HCT116 (cell line): ENCODE results near the gene MS4A8. TPM values are rescaled to one million over a fixed set of nuclear protein-coding genes. Genes with fewer than 3 reads are reported as not detected.

Experiments
- ATAC-seq: fragments of 200-7000 bp; cut with Tn5 transposase; 2 replicates; pipeline ENCODE4 v1.9.1; 2020; ENCODE audit warnings: mild to moderate bottlenecking, moderate library complexity
- BruUV-seq: library from RNA; stranded (reverse); fragments of 400-500 nt; replicated peaks from 2 replicates; lab custom pipeline; 2021; lab: Mats Ljungman, UMichigan
- CTCF ChIA-PET: fragments of 300-600 bp; sonication (Branson Sonifier 250); formaldehyde crosslinking; loops from one replicate; lab custom pipeline; 2021; ENCODE audit warnings: antibody characterized with exemption; lab: Charles Lee
- POLR2A ChIA-PET: fragments of 300-600, 350-600 bp; sonication (Branson Sonifier 250); formaldehyde crosslinking; loops from one replicate; lab custom pipeline; 2021; ENCODE audit warnings: antibody characterized with exemption; lab: Charles Lee
- RAD21 ChIA-PET, 2 experiments: fragments of 300-600 bp; sonication (Branson Sonifier 250); formaldehyde crosslinking; loops; one replicate each; lab custom pipeline; 2023; ENCODE audit warnings: low total read pairs in 2 of 2; ENCODE audit not compliant: uncharacterized antibody in 2 of 2, unreplicated experiment in 2 of 2, low non-redundant PET in 1 of 2; lab: Charles Lee
- DNase-seq: peaks from one replicate; pipeline ENCODE4 v3.0.0-alpha.2; 2010; ENCODE audit warnings: low read depth, low spot score
- H2AFZ ChIP-seq: fragments of 200-600 bp; shearing (Covaris generic), sonication (generic); 2 replicates; pipeline ENCODE4 v1.6.1; 2017; ENCODE audit warnings: low read depth, mixed run types, mixed read lengths, antibody characterized with exemption, low read length; ENCODE audit not compliant: poor library complexity, severe bottlenecking
- H3K27ac ChIP-seq: 2 replicates; pipeline ENCODE4 v1.5.1; 2012; ENCODE audit warnings: low read depth, low read length
- H3K27me3 ChIP-seq: fragments of 200-600 bp; sonication (generic); 2 replicates; pipeline ENCODE4 v1.6.1; 2016; ENCODE audit warnings: mixed run types, low read length, mixed read lengths; ENCODE audit not compliant: insufficient read depth
- H3K36me3 ChIP-seq, 2 experiments: fragments of 200-500 bp in 1 of 2; fragments of 200-600 bp in 1 of 2; sonication (Bioruptor generic) in 1 of 2; sonication (generic) in 1 of 2; 2 replicates each; pipeline versions ENCODE4 v1.5.1 to v1.6.1; 2014 to 2016; ENCODE audit warnings: low read length in 2 of 2, inconsistent platforms in 1 of 2, mixed read lengths in 1 of 2, mixed run types in 1 of 2; ENCODE audit not compliant: insufficient read depth in 2 of 2, control insufficient read depth in 1 of 2
- H3K4me1 ChIP-seq, 2 experiments: fragments of 200-600 bp in 1 of 2; sonication (generic) in 1 of 2; 2 replicates each; pipeline versions ENCODE4 v1.5.1 to v1.6.1; 2012 to 2017; ENCODE audit warnings: low read length in 2 of 2, inconsistent platforms in 1 of 2, mild to moderate bottlenecking in 1 of 2, mixed read lengths in 1 of 2, mixed run types in 1 of 2, moderate library complexity in 1 of 2; ENCODE audit not compliant: insufficient read depth in 2 of 2, control insufficient read depth in 1 of 2
- H3K4me2 ChIP-seq: fragments of 200-600 bp; sonication (generic); 2 replicates; pipeline ENCODE4 v1.6.1; 2017; ENCODE audit warnings: mixed run types, low read length, mixed read lengths
- H3K4me3 ChIP-seq, 2 experiments: fragments of 200-600 bp in 1 of 2; sonication (generic) in 1 of 2; replicated peaks in 1 of 2; 2 replicates each; pipeline ENCODE4 v1.5.1; 2011 to 2016; ENCODE audit warnings: low read length in 2 of 2, control low read depth in 1 of 2, low read depth in 1 of 2, mild to moderate bottlenecking in 1 of 2, mixed read lengths in 1 of 2, mixed run types in 1 of 2
- H3K79me2 ChIP-seq: fragments of 200-600 bp; sonication (generic); 2 replicates; pipeline ENCODE4 v1.6.1; 2017; ENCODE audit warnings: mild to moderate bottlenecking, mixed run types, low read length, moderate library complexity, mixed read lengths; ENCODE audit not compliant: insufficient read depth
- H3K9ac ChIP-seq: fragments of 200-600 bp; sonication (generic); 2 replicates; pipeline ENCODE4 v1.6.1; 2016; ENCODE audit warnings: low read length, mixed read lengths
- H3K9me2 ChIP-seq: fragments of 200-600 bp; sonication (generic), shearing (Covaris generic); 2 replicates; pipeline ENCODE4 v1.6.1; 2017; ENCODE audit warnings: mixed run types, mild to moderate bottlenecking, moderate library complexity; ENCODE audit not compliant: insufficient read depth
- H3K9me3 ChIP-seq, 2 experiments: fragments of 200-500 bp in 1 of 2; fragments of 200-600 bp in 1 of 2; sonication (Bioruptor generic) in 1 of 2; sonication (generic) in 1 of 2; 2 replicates each; pipeline ENCODE4 v1.6.1; 2014 to 2017; ENCODE audit warnings: low read length in 2 of 2, mixed read lengths in 2 of 2, inconsistent platforms in 1 of 2, low read depth in 1 of 2, mild to moderate bottlenecking in 1 of 2, mixed run types in 1 of 2, moderate library complexity in 1 of 2; ENCODE audit not compliant: control insufficient read depth in 1 of 2, insufficient read depth in 1 of 2
- H4K20me1 ChIP-seq: fragments of 200-600 bp; sonication (generic), shearing (Covaris generic); 2 replicates; pipeline ENCODE4 v1.6.1; 2017; ENCODE audit warnings: mixed run types, mild to moderate bottlenecking, moderate library complexity; ENCODE audit not compliant: insufficient read depth
- CBX3 ChIP-seq: IDR thresholded peaks from 2 replicates; pipeline ENCODE4 v1.6.1; 2012; ENCODE audit warnings: low read depth
- POLR2A ChIP-seq: IDR thresholded peaks from 2 replicates; pipeline ENCODE4 v1.7.0; 2011; ENCODE audit warnings: borderline replicate concordance; ENCODE audit not compliant: insufficient read depth, insufficient read length; ENCODE audit errors: extremely low read depth
- POLR2AphosphoS5 ChIP-seq: IDR thresholded peaks from 2 replicates; pipeline ENCODE4 v1.6.1; 2011; ENCODE audit warnings: mild to moderate bottlenecking, low read depth, low read length, moderate library complexity
- ZFX ChIP-seq: fragments of 450-650 bp; IDR thresholded peaks from 2 replicates; pipeline ENCODE4 v1.6.1; 2017
- intact Hi-C: fragments of 100-400 bp; cut with micrococcal nuclease; formaldehyde crosslinking; loops from 2 replicates; pipeline ENCODE4 v1.10.0; 2022
- total RNA-seq: library from RNA; stranded (reverse); gene quantifications from one replicate; pipeline ENCODE4 v1.2.1, GENCODE V29; 2021; ENCODE audit not compliant: unreplicated experiment
- TF ChIP-seq, protein P1 (sequence below), 3 experiments: fragments of 200-600 bp in 1 of 3; sonication (generic) in 1 of 3; IDR thresholded peaks in 2 of 3; conservative IDR thresholded peaks in 1 of 3; 2 replicates each; pipeline ENCODE4 v1.5.1; 2012 to 2017; ENCODE audit warnings: low read depth in 2 of 3, low read length in 2 of 3, antibody characterized with exemption in 1 of 3, borderline replicate concordance in 1 of 3, control low read depth in 1 of 3, mild to moderate bottlenecking in 1 of 3, mixed read lengths in 1 of 3, mixed run types in 1 of 3, moderate library complexity in 1 of 3; ENCODE audit not compliant: insufficient read depth in 1 of 3
- TF ChIP-seq, protein P2 (sequence below): IDR thresholded peaks from 2 replicates; pipeline ENCODE4 v1.6.1; 2011; ENCODE audit warnings: mild to moderate bottlenecking, low read length, moderate library complexity; ENCODE audit not compliant: insufficient replicate concordance; ENCODE audit errors: extremely low read depth

MS4A8 gene
- total RNA-seq, 1 experiment from 2014 or later, result 0.17 TPM

- peaks cover 16% of the 10 kb centered on the region; the same call in 1 of the 2 replicates for H3K27me3 ChIP-seq
- RAD21 ChIA-PET, result no interaction called here
- no peaks in the 10 kb centered on the region for H3K9me2 ChIP-seq
- intact Hi-C loops, result no loop called here
- POLR2A ChIA-PET, result no interaction called here
- H3K4me2 ChIP-seq, result no peak overlapping the region
- DNase-seq (no peak), ATAC-seq (no peak)
- CTCF ChIA-PET, result no interaction called here
- no peak overlapping the region for H3K27ac ChIP-seq
- no peaks in the 10 kb centered on the region for H3K79me2 ChIP-seq
- H4K20me1 ChIP-seq, result no peaks in the 10 kb centered on the region
- no peak overlapping the region for H3K4me3 ChIP-seq
- TF ChIP-seq, protein P1, sequence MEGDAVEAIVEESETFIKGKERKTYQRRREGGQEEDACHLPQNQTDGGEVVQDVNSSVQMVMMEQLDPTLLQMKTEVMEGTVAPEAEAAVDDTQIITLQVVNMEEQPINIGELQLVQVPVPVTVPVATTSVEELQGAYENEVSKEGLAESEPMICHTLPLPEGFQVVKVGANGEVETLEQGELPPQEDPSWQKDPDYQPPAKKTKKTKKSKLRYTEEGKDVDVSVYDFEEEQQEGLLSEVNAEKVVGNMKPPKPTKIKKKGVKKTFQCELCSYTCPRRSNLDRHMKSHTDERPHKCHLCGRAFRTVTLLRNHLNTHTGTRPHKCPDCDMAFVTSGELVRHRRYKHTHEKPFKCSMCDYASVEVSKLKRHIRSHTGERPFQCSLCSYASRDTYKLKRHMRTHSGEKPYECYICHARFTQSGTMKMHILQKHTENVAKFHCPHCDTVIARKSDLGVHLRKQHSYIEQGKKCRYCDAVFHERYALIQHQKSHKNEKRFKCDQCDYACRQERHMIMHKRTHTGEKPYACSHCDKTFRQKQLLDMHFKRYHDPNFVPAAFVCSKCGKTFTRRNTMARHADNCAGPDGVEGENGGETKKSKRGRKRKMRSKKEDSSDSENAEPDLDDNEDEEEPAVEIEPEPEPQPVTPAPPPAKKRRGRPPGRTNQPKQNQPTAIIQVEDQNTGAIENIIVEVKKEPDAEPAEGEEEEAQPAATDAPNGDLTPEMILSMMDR (IDR thresholded peaks at IDR 0.05 in 2 of 3, conservative IDR thresholded peaks at IDR 0.05 in 1 of 3; ENCODE audit: borderline replicate concordance in 1 of 3, insufficient read depth in 1 of 3, low read depth in 2 of 3, low read length in 2 of 3), result no peak
- TF ChIP-seq ZFX, result no peak
- TF ChIP-seq POLR2AphosphoS5, result no peak
- TF ChIP-seq, protein P2, sequence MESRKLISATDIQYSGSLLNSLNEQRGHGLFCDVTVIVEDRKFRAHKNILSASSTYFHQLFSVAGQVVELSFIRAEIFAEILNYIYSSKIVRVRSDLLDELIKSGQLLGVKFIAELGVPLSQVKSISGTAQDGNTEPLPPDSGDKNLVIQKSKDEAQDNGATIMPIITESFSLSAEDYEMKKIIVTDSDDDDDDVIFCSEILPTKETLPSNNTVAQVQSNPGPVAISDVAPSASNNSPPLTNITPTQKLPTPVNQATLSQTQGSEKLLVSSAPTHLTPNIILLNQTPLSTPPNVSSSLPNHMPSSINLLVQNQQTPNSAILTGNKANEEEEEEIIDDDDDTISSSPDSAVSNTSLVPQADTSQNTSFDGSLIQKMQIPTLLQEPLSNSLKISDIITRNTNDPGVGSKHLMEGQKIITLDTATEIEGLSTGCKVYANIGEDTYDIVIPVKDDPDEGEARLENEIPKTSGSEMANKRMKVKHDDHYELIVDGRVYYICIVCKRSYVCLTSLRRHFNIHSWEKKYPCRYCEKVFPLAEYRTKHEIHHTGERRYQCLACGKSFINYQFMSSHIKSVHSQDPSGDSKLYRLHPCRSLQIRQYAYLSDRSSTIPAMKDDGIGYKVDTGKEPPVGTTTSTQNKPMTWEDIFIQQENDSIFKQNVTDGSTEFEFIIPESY, result no peak
- TF ChIP-seq POLR2A, result no peak
- no peak for TF ChIP-seq CBX3
- H3K9ac ChIP-seq, result no peak overlapping the region
- no peak overlapping the region for H2AFZ ChIP-seq
- no TSS peak for BruUV-seq
- no peaks in the 10 kb centered on the region for H3K9me3 ChIP-seq
- H3K36me3 ChIP-seq, result no peaks in the 10 kb centered on the region
- no peaks in the 10 kb centered on the region for H3K4me1 ChIP-seq
Observed at GRCh38 chr11:60748821-60749220, 49.4 kb downstream of the MS4A8 start.
